ENCODE data around the gene LILRB5. TPM values are rescaled to one million over a fixed set of nuclear protein-coding genes. Genes with fewer than 3 reads are reported as not detected.

LILRB5 gene
- total RNA-seq = not detected in 2 replicates

DNA sequence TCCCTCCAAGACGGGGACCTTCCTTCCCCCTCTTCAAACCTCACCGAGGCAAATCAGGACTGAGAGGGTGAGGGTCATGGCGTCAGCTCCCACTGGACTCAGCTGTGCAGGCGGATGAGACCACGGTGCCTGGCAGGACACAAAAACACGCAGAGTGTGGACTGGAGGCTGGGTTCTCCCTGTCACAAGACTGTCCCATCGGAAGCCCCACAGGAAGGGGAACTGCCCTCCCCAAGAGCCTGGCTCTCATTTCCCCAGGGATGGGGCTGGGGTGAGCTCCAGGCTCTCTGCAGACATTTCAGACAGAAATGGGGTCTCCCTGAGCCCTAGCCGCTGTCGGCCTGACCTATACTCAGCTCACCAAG lies at the start of gene LILRB5:
TSS of gene LILRB5 (minus strand) at position 158 of the 365 bp plus-strand sequence. CDS start at position 78, 80 bp downstream.

DNA sequence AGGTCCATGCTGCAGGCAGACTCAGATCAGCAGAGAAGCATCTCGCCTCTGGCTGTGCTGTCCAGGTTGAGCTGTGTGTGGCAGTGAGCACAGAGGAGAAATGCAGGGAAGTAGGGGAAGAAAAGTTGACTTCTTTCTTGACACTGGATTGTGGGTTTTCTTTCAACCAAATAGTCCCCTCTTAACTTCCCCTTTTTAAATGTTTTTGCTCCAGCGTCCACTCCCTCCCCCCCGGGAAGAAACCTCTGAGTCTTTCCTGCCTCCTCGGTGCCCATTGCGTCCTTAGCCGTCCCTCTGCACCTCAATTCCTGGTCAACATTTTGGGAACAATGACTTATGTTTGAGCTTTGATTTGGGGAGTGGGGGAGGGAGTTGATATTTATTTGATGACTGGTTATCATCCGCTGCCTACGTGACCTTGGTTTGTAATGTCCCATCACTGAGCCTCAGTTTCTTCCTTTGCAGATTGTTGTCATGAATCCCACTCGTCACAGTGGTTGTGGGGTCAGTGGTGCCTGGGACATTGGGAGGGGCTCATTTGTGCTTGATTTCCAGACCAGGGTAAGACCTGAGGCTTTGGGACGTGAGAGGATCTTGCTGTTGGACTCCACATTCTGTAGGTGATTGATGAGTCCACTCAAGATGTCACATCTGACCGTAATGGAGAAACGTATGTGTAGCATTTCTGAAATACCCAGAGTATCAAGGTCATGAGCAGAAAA lies 24.1 kb upstream of the LILRB5 start, which contains the start of gene LILRB2:
TSS of gene LILRB2 (minus strand) at position 104 of the 722 bp plus-strand sequence. CDS start 614 bp downstream, outside the sequence.

GRCh38 chr19:54242646-54243045 lies 14.4 kb downstream of the LILRB5 start, which contains the start of gene LILRA6:
Gene LILRA6, minus strand, starts transcription at chr19:54242790.

DNA sequence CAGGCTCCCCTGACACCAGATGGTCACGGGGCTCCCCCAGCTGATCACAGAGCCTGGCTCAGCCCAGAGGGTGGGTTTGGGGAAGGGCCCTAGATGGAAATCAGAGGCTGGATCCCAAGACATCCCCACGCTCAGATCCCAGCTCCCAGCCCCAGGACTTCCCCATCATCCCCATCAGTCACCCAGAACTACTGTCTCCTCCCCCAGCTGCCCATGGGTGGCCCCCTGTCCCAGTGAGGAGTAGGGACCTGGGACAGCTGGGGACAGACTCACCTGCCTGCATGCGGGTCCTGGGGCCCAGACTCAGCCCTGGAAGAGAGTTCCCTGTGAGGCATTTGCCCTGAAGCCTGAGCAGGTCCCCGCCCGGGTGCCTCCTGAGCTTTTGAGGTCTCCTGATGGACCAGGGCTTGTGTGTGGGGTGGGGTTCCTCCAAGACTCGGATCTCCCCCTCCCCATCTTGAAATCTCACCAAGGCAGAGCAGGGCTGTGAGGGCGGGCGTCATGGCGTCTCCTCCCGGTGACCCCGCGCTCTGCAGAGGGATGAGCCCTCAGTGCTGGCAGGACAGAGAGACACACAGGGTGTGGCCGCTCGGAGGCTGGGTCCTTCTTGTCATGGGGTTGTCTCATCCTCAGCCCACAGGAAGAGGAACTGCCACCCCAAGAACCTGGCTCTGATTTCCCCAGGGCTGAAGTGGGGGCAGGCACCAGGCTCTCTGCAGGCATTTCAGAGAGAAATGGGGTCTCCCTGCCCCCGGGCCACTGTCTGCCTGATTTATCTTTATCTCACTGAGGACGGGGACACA lies 34.4 kb downstream of the LILRB5 start, which contains the start of gene LILRB3:
TSS of gene LILRB3 (minus strand) at position 534 of the 803 bp plus-strand sequence. CDS start at position 503, 31 bp downstream.

Other genes starting within 250 kb of the LILRB5 start
- not detected in 2 replicates for gene VSTM1, start 193.4 kb downstream of the LILRB5 start, total RNA-seq
- gene TARM1, start 175.9 kb downstream of the LILRB5 start, total RNA-seq = not detected in 2 replicates
- gene OSCAR, start 156.5 kb downstream of the LILRB5 start, total RNA-seq = 1.1 and 1.2 TPM in 2 replicates
- 11.3 and 15.3 TPM in 2 replicates for gene NDUFA3, start 154.4 kb downstream of the LILRB5 start, total RNA-seq
- gene TFPT, start 141.6 kb downstream of the LILRB5 start, total RNA-seq = 13.5 and 24.0 TPM in 2 replicates
- gene PRPF31, start 141.5 kb downstream of the LILRB5 start, total RNA-seq = 44.5 and 79.0 TPM in 2 replicates
- gene CNOT3, start 119.5 kb downstream of the LILRB5 start, total RNA-seq = 4.5 and 8.4 TPM in 2 replicates
- gene LENG1, start 97.6 kb downstream of the LILRB5 start, total RNA-seq = 5.1 and 9.0 TPM in 2 replicates
- 0.38 and 1.4 TPM in 2 replicates for gene TMC4, start 84.1 kb downstream of the LILRB5 start, total RNA-seq
- 45.7 and 48.3 TPM in 2 replicates for gene MBOAT7, start 67.7 kb downstream of the LILRB5 start, total RNA-seq
- 76.5 and 88.8 TPM in 2 replicates for gene TSEN34, start 66.0 kb downstream of the LILRB5 start, total RNA-seq
- 1,445 and 1,908 TPM in 2 replicates for gene RPS9, start 56.4 kb downstream of the LILRB5 start, total RNA-seq
- gene LILRB3, start 34.3 kb downstream of the LILRB5 start, total RNA-seq = not detected in 2 replicates
- gene LILRA6, start 14.5 kb downstream of the LILRB5 start, total RNA-seq = not detected in 2 replicates
- gene LILRB2, start 23.8 kb upstream of the LILRB5 start, total RNA-seq = not detected in 2 replicates
- gene LILRA5, start 55.9 kb upstream of the LILRB5 start, total RNA-seq = not detected in 2 replicates
- gene LILRA4, start 81.9 kb upstream of the LILRB5 start, total RNA-seq = not detected in 2 replicates
- 0.19 and 0.28 TPM in 2 replicates for gene LAIR1, start 107.7 kb upstream of the LILRB5 start, total RNA-seq
- gene TTYH1, start 158.2 kb upstream of the LILRB5 start, total RNA-seq = not detected in 2 replicates
- gene LENG8, start 191.9 kb upstream of the LILRB5 start, total RNA-seq = 29.1 and 39.2 TPM in 2 replicates
- 6.5 and 11.8 TPM in 2 replicates for gene LENG9, start 206.5 kb upstream of the LILRB5 start, total RNA-seq
- gene CDC42EP5, start 216.0 kb upstream of the LILRB5 start, total RNA-seq = 5.2 and 15.8 TPM in 2 replicates
- gene LAIR2, start 245.6 kb upstream of the LILRB5 start, total RNA-seq = not detected in 2 replicates